ENCODE results near the gene MIOS. TPM values are rescaled to one million over a fixed set of nuclear protein-coding genes. Genes with fewer than 3 reads are reported as not detected.

Gene MIOS
- total RNA-seq, 4 donors from 2014 or later: 68.4 to 336 (median 280) TPM

DNA sequence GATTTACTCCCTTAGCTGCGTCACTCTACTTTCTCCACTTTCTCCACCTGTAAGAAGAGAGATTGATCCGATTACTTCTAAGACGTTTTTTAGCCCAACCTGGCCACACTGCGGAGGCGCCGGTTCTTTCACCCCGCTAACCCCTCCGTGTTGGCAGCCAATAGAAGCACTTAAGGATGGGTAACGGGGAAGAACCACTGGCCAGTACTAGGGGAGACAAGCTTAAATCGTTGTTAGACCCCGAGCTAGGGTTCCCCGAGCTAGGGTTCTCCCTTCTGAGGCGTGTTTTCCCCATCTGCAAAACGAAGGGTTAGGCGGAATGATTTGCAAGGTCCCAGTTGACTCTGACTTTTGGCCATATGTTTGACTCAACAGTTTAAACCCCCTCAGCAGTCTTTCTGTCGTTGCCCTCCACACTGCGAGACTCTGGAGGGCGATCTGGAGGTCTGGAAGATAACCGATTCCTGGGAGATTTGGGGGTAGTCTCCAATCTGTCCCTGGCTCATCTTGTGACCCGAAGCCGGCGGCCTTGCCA lies 74.5 kb downstream of the MIOS start:
- no peaks in the 10 kb centered on the region for H3K9me3 ChIP-seq
- ATAC-seq: peak in 1 of 2 donors; percentile 3
- no peaks in the 10 kb centered on the region for H3K27me3 ChIP-seq
- intact Hi-C loops (cut with DNase I; ENCODE audit: low total_unique reads) (loop anchor here (2.0 to 5.0 kb wide), 4 partner anchors 46 to 459 kb away; partner anchors contain the start of genes C1GALT1, GLCCI1 and MIOS), in situ Hi-C loops (cut with MboI; ENCODE audit: low sequenced_read_pairs in 4 of 4) (loop anchor here in 2 of 4 donors (10.0 to 25.0 kb wide), 2 partner anchors 56 to 321 kb away; partner anchors contain the start of gene GLCCI1 (in 1 of the 2))
- peaks cover 12 to 16% of the 10 kb centered on the region in 2 donors for H3K4me1 ChIP-seq
- peak overlapping the region; percentile 81 to 97 (median 90) for H3K4me3 ChIP-seq
- peak overlapping the region; percentile 86 to 91 (median 90) for H3K27ac ChIP-seq
- DNase-seq: no peak
- H3K36me3 ChIP-seq: peaks cover 0 to 6% of the 10 kb centered on the region in 2 donors
- TF ChIP-seq, protein P1, sequence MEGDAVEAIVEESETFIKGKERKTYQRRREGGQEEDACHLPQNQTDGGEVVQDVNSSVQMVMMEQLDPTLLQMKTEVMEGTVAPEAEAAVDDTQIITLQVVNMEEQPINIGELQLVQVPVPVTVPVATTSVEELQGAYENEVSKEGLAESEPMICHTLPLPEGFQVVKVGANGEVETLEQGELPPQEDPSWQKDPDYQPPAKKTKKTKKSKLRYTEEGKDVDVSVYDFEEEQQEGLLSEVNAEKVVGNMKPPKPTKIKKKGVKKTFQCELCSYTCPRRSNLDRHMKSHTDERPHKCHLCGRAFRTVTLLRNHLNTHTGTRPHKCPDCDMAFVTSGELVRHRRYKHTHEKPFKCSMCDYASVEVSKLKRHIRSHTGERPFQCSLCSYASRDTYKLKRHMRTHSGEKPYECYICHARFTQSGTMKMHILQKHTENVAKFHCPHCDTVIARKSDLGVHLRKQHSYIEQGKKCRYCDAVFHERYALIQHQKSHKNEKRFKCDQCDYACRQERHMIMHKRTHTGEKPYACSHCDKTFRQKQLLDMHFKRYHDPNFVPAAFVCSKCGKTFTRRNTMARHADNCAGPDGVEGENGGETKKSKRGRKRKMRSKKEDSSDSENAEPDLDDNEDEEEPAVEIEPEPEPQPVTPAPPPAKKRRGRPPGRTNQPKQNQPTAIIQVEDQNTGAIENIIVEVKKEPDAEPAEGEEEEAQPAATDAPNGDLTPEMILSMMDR (IDR thresholded peaks at IDR 0.05 in 4 of 5, conservative IDR thresholded peaks at IDR 0.05 in 1 of 5): no peak
- no peak for TF ChIP-seq POLR2A (IDR thresholded peaks at IDR 0.05)

DNA sequence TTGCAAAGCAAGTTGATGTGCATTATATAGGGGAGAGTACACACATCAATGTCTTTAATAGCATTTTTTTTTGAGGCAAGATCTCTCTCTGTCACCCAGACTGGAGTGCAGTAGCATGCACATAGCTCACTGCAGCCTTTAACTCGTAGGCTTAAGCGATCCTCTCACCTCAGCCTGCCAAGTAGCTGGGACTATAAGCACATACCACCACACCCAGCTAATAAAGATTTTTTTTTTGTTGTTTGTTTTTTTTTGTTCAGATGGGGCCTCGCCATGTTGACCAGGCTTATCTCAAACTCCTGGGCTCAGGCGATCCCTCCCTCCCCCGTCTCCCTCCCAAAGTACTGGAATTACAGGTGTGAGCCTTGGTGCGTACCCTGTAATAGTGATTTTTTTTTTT lies 75.4 kb downstream of the MIOS start:
- Histone ChIP-seq H3K4me3 (no peak overlapping the region), H3K9me3 (no peaks in the 10 kb centered on the region), H3K36me3 (peaks cover 0 to 3% of the 10 kb centered on the region in 2 donors), H3K27me3 (no peaks in the 10 kb centered on the region), H3K4me1 (peaks cover 12 to 16% of the 10 kb centered on the region in 2 donors), H3K27ac (no peak overlapping the region)
- in situ Hi-C loops (cut with MboI; ENCODE audit: low sequenced_read_pairs in 4 of 4): loop anchor here in 2 of 4 donors (10.0 to 25.0 kb wide), 2 partner anchors 57 to 320 kb away; partner anchors contain the start of gene GLCCI1 (in 1 of the 2)
- no peak for ATAC-seq
- intact Hi-C loops (cut with DNase I; ENCODE audit: low total_unique reads): loop anchor here (5.0 kb wide), 3 partner anchors 45 to 460 kb away; partner anchors contain the start of genes C1GALT1 and GLCCI1
- DNase-seq: no peak
- no peak for TF ChIP-seq POLR2A (IDR thresholded peaks at IDR 0.05)
- TF ChIP-seq, protein P1 (IDR thresholded peaks at IDR 0.05 in 4 of 5, conservative IDR thresholded peaks at IDR 0.05 in 1 of 5): no peak

DNA sequence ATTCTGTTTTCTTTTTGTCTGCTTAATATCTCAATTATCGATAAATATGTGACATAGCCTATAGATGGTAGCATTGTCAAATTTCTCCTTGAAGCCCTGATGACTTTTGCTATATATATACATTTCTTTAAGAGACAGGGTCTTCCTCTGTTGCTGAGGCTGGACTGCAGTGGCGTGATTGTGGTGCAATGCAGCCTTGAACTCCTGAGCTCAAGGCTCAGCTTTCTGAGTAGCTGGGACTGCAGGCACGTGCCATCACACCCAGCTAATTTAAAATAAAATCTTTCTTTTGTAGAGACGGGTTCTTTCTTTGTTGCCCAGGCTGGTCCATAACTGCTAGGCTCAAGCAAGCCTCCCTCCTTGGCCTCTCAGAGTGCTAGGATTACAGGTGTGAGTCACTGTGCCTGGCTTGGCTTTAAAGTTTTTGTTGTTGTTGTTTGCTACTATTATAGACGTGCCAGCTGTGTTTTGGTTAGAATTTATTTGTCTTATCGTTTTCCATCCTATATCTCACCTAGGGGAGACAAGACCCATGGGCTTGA lies 80.9 kb downstream of the MIOS start:
- TF ChIP-seq, protein P1 (IDR thresholded peaks at IDR 0.05 in 4 of 5, conservative IDR thresholded peaks at IDR 0.05 in 1 of 5): no peak
- TF ChIP-seq POLR2A (IDR thresholded peaks at IDR 0.05): no peak
- intact Hi-C loops (cut with DNase I; ENCODE audit: low total_unique reads): no loop called here
- in situ Hi-C loops (cut with MboI; ENCODE audit: low sequenced_read_pairs in 4 of 4): loop anchor here in 2 of 4 donors (10.0 to 25.0 kb wide), 2 partner anchors 63 to 315 kb away; partner anchors contain the start of gene GLCCI1 (in 1 of the 2)
- DNase-seq (no peak), ATAC-seq (no peak)
- Histone ChIP-seq H3K4me1 (no peaks in the 10 kb centered on the region), H3K36me3 (no peaks in the 10 kb centered on the region), H3K27me3 (no peaks in the 10 kb centered on the region), H3K4me3 (no peak overlapping the region), H3K27ac (no peak overlapping the region), H3K9me3 (no peaks in the 10 kb centered on the region)

DNA sequence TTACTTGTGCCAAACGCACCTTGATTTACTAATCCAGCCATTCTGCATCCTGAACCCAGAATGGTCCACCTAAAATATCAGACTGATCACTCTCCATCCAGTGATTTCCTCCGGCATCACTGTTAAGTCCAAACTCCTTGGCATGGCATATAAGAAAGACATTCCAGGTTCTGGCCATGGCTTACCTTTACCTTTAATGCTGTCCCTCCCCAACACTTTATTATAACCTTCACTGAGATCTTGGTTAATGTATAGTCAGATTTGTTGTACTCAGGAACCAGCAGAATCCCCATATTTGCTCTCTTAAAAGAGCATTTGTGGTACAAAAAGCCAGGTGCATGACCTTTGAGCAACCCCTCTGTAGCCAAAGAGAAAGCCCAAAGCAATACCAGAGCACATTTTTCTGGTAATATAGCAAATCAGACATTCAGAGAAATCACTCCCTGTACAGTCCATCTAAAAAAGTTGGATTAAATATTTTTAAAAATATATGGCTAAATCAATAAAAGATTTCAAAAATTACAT lies 84.1 kb downstream of the MIOS start:
- H3K36me3 ChIP-seq: no peaks in the 10 kb centered on the region
- TF ChIP-seq, protein P1 (IDR thresholded peaks at IDR 0.05 in 4 of 5, conservative IDR thresholded peaks at IDR 0.05 in 1 of 5): no peak
- TF ChIP-seq POLR2A (IDR thresholded peaks at IDR 0.05): no peak
- H3K4me1 ChIP-seq: peaks cover 7 to 15% of the 10 kb centered on the region in 2 donors
- no peak overlapping the region for H3K4me3 ChIP-seq
- in situ Hi-C loops (cut with MboI; ENCODE audit: low sequenced_read_pairs in 4 of 4) (loop anchor here in 1 of 4 donors (25.0 kb wide), 1 partner anchor 562 kb away; no protein-coding TSS in a partner anchor), intact Hi-C loops (cut with DNase I; ENCODE audit: low total_unique reads) (no loop called here)
- no peaks in the 10 kb centered on the region for H3K27me3 ChIP-seq
- ATAC-seq: no peak
- H3K9me3 ChIP-seq: no peaks in the 10 kb centered on the region
- no peak for DNase-seq
- H3K27ac ChIP-seq: no peak overlapping the region

Measured in gastrocnemius medialis (tissue), 4 donors.